Measurements from ENCODE around the gene QRFP. TPM values are rescaled to one million over a fixed set of nuclear protein-coding genes. Genes with fewer than 3 reads are reported as not detected.

The QRFP gene
- total RNA-seq, 1 experiment from 2014 or later = not detected

DNA sequence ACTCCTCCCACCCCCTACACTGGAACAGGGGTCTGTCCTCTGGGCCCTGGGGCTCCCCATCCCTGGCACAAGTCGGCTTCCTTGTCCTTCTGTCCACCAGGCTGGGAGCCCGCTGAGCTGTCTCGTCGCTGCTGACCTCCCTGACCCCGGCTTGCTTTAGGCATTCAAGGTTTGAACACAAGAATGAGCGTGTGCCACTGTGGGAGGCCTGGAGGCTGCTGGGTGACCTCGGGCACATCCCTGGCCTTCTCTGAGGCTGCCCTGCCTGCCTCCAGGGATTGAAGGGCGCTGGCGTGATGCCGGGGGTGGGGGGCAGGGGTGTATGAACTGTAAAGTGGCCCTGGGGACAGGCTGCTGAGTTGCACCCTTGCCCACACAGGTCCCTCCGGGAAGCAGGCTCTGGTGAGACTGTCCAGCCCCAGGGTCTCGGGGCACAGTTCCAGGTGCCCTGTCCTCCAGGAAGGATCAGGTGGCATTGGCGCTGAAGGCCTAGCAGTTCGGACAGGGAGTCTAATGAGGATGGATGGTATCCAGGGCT lies 24.2 kb upstream of the QRFP start:
- peaks cover 32% of the 10 kb centered on the region for H3K27me3 Mint-ChIP-seq (ENCODE audit: insufficient read depth, unreplicated experiment)
- POLR2A ChIA-PET = interaction anchor here (0.6 kb wide), 1 partner anchor 23 kb away, joined by 3 read pairs; no protein-coding TSS in a partner anchor
- CTCF ChIA-PET = interaction anchor here (0.9 kb wide), 1 partner anchor 78 kb away, joined by 3 read pairs; no protein-coding TSS in a partner anchor
- no peak for DNase-seq (ENCODE audit: unreplicated experiment)
- no peak overlapping the region for H3K4me3 Mint-ChIP-seq (ENCODE audit: unreplicated experiment)
- no TSS peak for BruUV-seq (replicated peaks)
- intact Hi-C loops (cut with micrococcal nuclease) = no loop called here
- no peaks in the 10 kb centered on the region for H3K9me3 Mint-ChIP-seq (ENCODE audit: unreplicated experiment)
- no peak overlapping the region for H3K27ac Mint-ChIP-seq (ENCODE audit: low read depth, unreplicated experiment)
- TF ChIP-seq, protein P1, sequence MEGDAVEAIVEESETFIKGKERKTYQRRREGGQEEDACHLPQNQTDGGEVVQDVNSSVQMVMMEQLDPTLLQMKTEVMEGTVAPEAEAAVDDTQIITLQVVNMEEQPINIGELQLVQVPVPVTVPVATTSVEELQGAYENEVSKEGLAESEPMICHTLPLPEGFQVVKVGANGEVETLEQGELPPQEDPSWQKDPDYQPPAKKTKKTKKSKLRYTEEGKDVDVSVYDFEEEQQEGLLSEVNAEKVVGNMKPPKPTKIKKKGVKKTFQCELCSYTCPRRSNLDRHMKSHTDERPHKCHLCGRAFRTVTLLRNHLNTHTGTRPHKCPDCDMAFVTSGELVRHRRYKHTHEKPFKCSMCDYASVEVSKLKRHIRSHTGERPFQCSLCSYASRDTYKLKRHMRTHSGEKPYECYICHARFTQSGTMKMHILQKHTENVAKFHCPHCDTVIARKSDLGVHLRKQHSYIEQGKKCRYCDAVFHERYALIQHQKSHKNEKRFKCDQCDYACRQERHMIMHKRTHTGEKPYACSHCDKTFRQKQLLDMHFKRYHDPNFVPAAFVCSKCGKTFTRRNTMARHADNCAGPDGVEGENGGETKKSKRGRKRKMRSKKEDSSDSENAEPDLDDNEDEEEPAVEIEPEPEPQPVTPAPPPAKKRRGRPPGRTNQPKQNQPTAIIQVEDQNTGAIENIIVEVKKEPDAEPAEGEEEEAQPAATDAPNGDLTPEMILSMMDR (IDR thresholded peaks at IDR 0.05; ENCODE audit: unreplicated experiment) = no peak
- H3K36me3 Mint-ChIP-seq (ENCODE audit: insufficient read depth, unreplicated experiment) = no peaks in the 10 kb centered on the region
- no peaks in the 10 kb centered on the region for H3K4me1 Mint-ChIP-seq (ENCODE audit: insufficient read depth, unreplicated experiment)

DNA sequence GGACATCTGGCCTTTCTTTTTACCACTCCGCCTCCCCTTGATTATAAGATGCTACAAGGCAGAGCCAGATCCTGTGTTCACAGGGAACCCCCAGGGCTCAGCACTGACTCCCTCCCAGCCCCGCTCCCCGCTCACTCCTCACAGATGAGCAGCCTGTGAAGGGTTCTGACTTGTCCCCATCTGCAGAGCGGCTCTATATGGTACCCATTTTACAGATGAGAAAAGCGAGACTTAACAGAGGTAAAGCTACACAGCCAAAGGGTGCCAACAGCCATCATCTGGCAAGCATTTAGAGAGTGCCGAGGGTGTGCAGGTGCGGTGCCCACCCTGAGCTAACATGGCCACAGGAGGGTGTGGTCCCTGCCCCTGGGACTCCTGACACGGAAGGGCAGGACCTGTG lies 23.6 kb upstream of the QRFP start:
- TF ChIP-seq, protein P1 (IDR thresholded peaks at IDR 0.05; ENCODE audit: unreplicated experiment) = no peak
- H3K27me3 Mint-ChIP-seq (ENCODE audit: insufficient read depth, unreplicated experiment) = peaks cover 32% of the 10 kb centered on the region
- H3K4me3 Mint-ChIP-seq (ENCODE audit: unreplicated experiment) = no peak overlapping the region
- no peaks in the 10 kb centered on the region for H3K36me3 Mint-ChIP-seq (ENCODE audit: insufficient read depth, unreplicated experiment)
- BruUV-seq (replicated peaks) = no TSS peak
- no peak for DNase-seq (ENCODE audit: unreplicated experiment)
- POLR2A ChIA-PET = interaction anchor here (0.6 kb wide), 1 partner anchor 24 kb away, joined by 3 read pairs; no protein-coding TSS in a partner anchor
- CTCF ChIA-PET = interaction anchor here (0.9 kb wide), 1 partner anchor 78 kb away, joined by 3 read pairs; no protein-coding TSS in a partner anchor
- H3K27ac Mint-ChIP-seq (ENCODE audit: low read depth, unreplicated experiment) = no peak overlapping the region
- H3K9me3 Mint-ChIP-seq (ENCODE audit: unreplicated experiment) = no peaks in the 10 kb centered on the region
- intact Hi-C loops (cut with micrococcal nuclease) = no loop called here
- H3K4me1 Mint-ChIP-seq (ENCODE audit: insufficient read depth, unreplicated experiment) = no peaks in the 10 kb centered on the region

DNA sequence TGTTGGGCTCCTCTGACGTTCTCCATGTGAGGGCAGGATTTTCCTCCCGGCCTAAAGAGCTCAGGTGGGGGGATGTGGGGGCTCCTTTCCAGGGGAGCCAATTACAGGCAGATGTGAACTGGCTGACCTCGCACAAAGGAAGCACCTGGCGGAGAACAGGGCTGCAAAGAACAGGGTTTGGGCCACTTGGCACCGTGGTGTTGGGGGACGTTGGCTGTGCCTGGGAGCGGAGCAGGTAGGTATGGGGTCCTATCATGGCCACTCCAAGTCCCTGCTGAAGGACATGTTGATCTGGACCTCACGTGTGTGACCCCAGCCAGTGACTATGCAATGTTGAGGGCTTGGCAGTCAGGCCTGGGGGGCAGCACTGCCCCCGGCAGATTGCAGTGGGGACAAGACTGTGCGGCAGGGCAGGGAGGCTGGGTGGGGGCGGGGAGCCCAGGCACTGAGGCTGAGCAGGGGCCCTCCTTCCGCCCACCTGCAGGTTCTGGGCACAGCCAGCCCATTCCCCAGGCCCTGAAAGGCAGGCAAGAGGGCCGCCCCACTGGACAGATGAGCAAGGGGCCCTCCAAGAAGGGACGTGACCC lies 23.0 kb upstream of the QRFP start:
- BruUV-seq (replicated peaks) = no TSS peak
- TF ChIP-seq, protein P1 (IDR thresholded peaks at IDR 0.05; ENCODE audit: unreplicated experiment) = no peak
- peaks cover 32% of the 10 kb centered on the region for H3K27me3 Mint-ChIP-seq (ENCODE audit: insufficient read depth, unreplicated experiment)
- DNase-seq (ENCODE audit: unreplicated experiment) = no peak
- H3K27ac Mint-ChIP-seq (ENCODE audit: low read depth, unreplicated experiment) = no peak overlapping the region
- no peaks in the 10 kb centered on the region for H3K36me3 Mint-ChIP-seq (ENCODE audit: insufficient read depth, unreplicated experiment)
- intact Hi-C loops (cut with micrococcal nuclease) = no loop called here
- H3K4me1 Mint-ChIP-seq (ENCODE audit: insufficient read depth, unreplicated experiment) = no peaks in the 10 kb centered on the region
- H3K4me3 Mint-ChIP-seq (ENCODE audit: unreplicated experiment) = no peak overlapping the region
- POLR2A ChIA-PET = interaction anchor here (1.3 kb wide), 1 partner anchor 8 kb away, joined by 3 read pairs; no protein-coding TSS in a partner anchor
- no peaks in the 10 kb centered on the region for H3K9me3 Mint-ChIP-seq (ENCODE audit: unreplicated experiment)
- CTCF ChIA-PET = interaction anchor here (0.7 to 0.9 kb wide), 2 partner anchors 79 kb away, joined by 3 to 4 read pairs; no protein-coding TSS in a partner anchor

DNA sequence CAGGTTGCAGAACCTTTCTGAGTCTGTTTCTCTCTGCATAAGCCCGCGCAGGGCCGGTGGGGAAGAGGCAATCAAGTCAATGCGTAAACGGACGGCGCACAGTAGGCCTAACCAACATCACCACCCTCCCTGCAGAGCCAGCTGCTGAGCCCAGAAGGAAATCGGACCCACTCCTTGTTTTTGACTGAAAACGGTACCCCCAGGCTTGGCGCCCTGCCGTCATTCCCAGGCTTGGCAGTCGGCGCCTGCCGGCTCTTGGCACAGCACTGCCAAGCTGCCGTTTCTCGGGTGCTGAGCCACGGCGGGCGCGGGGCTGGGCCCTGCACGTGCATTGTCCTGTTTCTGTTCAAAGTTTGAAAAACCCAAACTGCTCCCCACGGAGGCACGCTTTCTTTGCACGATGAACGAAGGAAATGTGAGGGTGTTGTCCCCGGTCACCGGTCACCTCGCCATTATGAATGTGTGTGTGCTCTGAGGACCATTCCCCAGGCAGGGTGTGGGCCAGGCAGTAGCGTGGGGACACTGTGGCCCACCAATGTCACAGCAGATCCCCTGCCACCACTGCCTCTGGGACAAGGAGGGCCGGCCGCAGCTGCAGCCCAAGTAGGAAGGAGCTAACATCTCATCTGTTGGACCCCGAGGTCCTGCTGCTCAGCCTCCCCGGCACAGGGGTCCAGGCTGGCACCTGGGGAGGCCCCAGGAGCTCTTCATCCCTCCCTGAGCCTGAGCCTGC lies 22.4 kb upstream of the QRFP start:
- POLR2A ChIA-PET = interaction anchor here (0.6 to 1.3 kb wide), 2 partner anchors 9 to 304 kb away, joined by 3 read pairs; no protein-coding TSS in a partner anchor
- no TSS peak for BruUV-seq (replicated peaks)
- H3K9me3 Mint-ChIP-seq (ENCODE audit: unreplicated experiment) = no peaks in the 10 kb centered on the region
- no peak for DNase-seq (ENCODE audit: unreplicated experiment)
- no peaks in the 10 kb centered on the region for H3K4me1 Mint-ChIP-seq (ENCODE audit: insufficient read depth, unreplicated experiment)
- H3K36me3 Mint-ChIP-seq (ENCODE audit: insufficient read depth, unreplicated experiment) = no peaks in the 10 kb centered on the region
- H3K27ac Mint-ChIP-seq (ENCODE audit: low read depth, unreplicated experiment) = no peak overlapping the region
- intact Hi-C loops (cut with micrococcal nuclease) = no loop called here
- TF ChIP-seq, protein P1 (IDR thresholded peaks at IDR 0.05; ENCODE audit: unreplicated experiment) = no peak
- H3K4me3 Mint-ChIP-seq (ENCODE audit: unreplicated experiment) = no peak overlapping the region
- peaks cover 32% of the 10 kb centered on the region for H3K27me3 Mint-ChIP-seq (ENCODE audit: insufficient read depth, unreplicated experiment)
- CTCF ChIA-PET = interaction anchor here (0.7 to 1.0 kb wide), 2 partner anchors 79 to 99 kb away, joined by 3 to 4 read pairs; no protein-coding TSS in a partner anchor

Data from MCF 10A (cell line).